GM18858 (cell line): ENCODE data around the gene MKLN1.

Source experiments
- ATAC-seq: cut with Tn5 transposase; IDR thresholded peaks from one replicate; pipeline ENCODE4 v1.9.1; 2021; ENCODE audit not compliant: unreplicated experiment

Gene MKLN1

DNA sequence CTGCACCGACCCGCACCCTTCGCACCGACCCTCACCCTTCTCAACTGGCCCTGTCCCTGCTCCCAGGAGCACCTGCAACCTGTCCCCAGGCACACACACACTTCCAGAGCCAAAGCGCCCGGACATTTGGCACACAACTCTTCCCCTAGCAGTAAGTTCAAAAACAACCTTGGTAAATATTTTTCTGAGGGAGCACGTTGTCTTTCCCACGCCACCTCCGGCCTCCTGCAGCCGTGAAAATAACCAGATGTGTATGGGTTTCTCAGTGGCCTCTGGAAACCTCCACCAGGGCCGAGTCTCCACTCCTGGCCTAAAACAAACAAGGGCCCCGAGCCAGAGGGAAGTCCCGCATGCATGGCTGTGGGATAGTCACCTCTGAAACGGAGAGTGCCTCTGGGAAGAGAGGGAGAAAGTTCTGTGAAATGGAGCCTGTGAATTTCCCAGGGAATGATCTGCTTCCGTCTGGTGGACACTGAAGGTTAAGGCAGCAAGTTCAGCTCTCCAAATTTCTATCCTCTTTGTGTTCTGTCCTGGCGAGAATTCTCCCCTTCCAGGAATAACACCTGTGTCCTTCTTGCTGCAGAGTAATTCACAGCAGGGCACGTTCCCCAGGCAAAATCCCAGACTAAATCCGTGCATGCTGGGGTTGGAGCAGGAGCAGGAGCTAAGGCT lies 213.0 kb downstream of the MKLN1 start:
- ATAC-seq: no peak

GRCh38 chr7:131543298-131543697 lies 215.6 kb downstream of the MKLN1 start:
- no peak for ATAC-seq

DNA sequence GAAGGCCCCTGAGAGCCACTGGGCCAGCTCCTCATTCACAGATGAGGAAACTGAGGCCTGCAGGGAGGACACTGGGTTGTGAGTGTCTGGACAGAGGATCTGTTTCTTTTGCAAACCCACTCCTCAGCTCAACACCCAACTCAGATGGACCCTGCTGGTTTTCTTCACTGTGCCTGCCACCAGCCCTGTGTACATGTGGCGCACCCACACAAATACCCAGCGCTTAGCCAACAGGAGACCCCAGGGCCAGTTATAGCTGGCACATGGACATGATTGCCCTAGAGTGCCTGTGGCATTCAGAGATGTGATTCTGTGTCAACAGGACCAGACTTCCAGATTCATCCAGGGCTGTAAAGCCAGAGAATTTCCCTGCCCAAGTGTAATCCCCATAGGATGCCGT lies 216.3 kb downstream of the MKLN1 start:
- ATAC-seq: no peak

GRCh38 chr7:131544449-131545301 lies 217.0 kb downstream of the MKLN1 start:
- ATAC-seq: no peak

- no peak for ATAC-seq
Observed at GRCh38 chr7:131546126-131546525, 218.4 kb downstream of the MKLN1 start.
